Erythroblast (primary cell): ENCODE data around the gene TSHZ2.

Source experiments
- GATA1 ChIP-seq: IDR thresholded peaks from 2 replicates; pipeline ENCODE4 v1.6.1; 2011; ENCODE audit warnings: low read depth, mild to moderate bottlenecking, control low read depth, low read length, moderate library complexity
- POLR2A ChIP-seq: IDR thresholded peaks from 2 replicates; pipeline ENCODE4 v1.6.1; 2011; ENCODE audit warnings: mild to moderate bottlenecking, low read length

DNA sequence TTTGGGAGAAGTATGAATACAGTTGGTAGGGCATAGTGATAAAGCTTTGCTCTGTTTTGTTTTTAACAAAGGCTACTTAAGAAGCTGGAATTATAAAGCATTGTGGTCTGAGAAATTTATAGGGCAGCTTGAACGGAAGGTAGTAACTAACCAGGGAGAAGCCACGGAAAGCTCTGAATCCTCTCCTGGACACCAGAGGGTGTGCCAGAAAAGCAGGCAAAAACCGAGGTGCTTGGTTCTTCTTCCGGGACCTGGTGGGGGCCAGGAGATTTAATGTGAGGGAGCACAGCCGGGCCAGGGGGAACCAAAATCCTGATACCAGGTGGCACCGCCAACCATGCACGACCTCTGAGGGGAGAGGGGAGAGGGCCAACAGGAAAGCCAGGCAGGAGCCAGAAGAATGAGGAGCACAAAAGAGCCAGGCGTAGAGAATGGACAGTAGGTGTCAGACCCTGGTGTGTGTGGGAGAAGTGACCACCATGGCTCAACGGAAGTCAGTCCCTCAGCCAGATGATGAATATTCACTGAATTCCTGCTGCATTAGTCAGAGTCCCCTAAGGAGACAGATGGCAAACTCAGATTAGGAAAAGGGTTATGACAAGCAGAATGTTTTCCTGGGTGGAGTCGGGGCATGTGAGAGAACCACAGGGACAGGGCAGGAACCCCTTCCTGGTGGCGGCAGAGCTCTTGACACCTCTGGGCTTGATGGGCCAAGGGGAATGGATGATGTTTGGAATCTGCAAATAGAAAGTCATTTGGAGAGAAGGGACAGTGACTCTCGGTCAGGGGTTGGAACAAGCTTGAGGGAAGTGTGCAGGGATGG is 359.2 kb downstream of the TSHZ2 start:
- TF ChIP-seq POLR2A (no peak), GATA1 (no peak)
